HG03175 (cell line): ENCODE results near the gene ETFA.
A peak's percentile ranks its signal among the peaks of the same experiment; 100 is the strongest.

Experiments used
- ATAC-seq: cut with Tn5 transposase; IDR thresholded peaks from one replicate; pipeline ENCODE4 v1.9.1; 2021; ENCODE audit warnings: mild to moderate bottlenecking, moderate library complexity; ENCODE audit not compliant: unreplicated experiment

The ETFA gene

GRCh38 chr15:76340803-76341365 is 29.6 kb upstream of the ETFA start:
- ATAC-seq = no peak

GRCh38 chr15:76340198-76340802 is 29.0 kb upstream of the ETFA start:
- ATAC-seq = no peak

GRCh38 chr15:76339305-76340197 is 28.3 kb upstream of the ETFA start:
- ATAC-seq = no peak

GRCh38 chr15:76338486-76339304 is 27.4 kb upstream of the ETFA start:
- no peak for ATAC-seq

- no peak for ATAC-seq
Observed at GRCh38 chr15:76337696-76338485, 26.6 kb upstream of the ETFA start.

- ATAC-seq = no peak
Observed at GRCh38 chr15:76337059-76337695, 25.9 kb upstream of the ETFA start.

GRCh38 chr15:76336254-76337058 is 25.2 kb upstream of the ETFA start, which contains the start of gene ISL2:
Gene ISL2 (plus strand): TSS chr15:76336773. CDS start chr15:76336884, 111 bp downstream.
- peak; percentile 62 for ATAC-seq

- ATAC-seq = no peak
Observed at GRCh38 chr15:76335307-76336253, 24.3 kb upstream of the ETFA start.

- ATAC-seq = no peak
Observed at GRCh38 chr15:76334438-76335306, 23.4 kb upstream of the ETFA start.

GRCh38 chr15:76333720-76334437 is 22.6 kb upstream of the ETFA start:
- ATAC-seq = no peak

GRCh38 chr15:76333309-76333708 is 22.0 kb upstream of the ETFA start:
- no peak for ATAC-seq

- ATAC-seq = no peak
Observed at GRCh38 chr15:76332796-76333195, 21.5 kb upstream of the ETFA start.

GRCh38 chr15:76330080-76330680 is 18.9 kb upstream of the ETFA start:
- no peak for ATAC-seq

- no peak for ATAC-seq
Observed at GRCh38 chr15:76328958-76329357, 17.7 kb upstream of the ETFA start.

- ATAC-seq = no peak
Observed at GRCh38 chr15:76328106-76328696, 16.9 kb upstream of the ETFA start.
